H54 (cell line): ENCODE results near the gene NEGR1.

Experiments
- DNase-seq: peaks from one replicate; pipeline ENCODE4 v3.0.0; 2011; ENCODE audit warnings: low spot score, mixed read lengths; ENCODE audit not compliant: insufficient read length
- FAIRE-seq: peaks from 3 replicates; lab custom pipeline; 2011; peaks lifted over from hg19 to GRCh38; lab: Jason Lieb, UNC
- POLR2A ChIP-seq: IDR thresholded peaks from 2 replicates; pipeline ENCODE4 v1.6.1; 2011; ENCODE audit warnings: low read depth, mild to moderate bottlenecking, low read length

NEGR1 gene

DNA sequence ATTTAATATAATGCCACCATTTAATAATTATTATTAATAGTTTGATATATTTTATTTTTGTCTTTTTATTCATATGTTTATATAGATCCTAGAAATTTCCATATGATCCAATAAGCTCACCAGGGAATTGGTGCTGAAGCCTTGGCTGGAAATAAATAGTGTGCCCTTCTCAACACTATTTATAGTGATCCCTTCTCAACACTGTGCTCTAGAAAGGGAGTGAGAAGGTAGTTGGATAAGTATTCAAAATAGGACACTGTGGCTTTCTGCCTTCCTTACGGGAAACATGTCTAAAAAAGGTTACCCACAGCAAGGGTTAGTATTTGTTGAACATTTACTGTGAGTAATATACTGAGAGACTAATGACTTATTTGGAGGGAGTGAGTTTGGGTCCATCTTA is 496.1 kb downstream of the NEGR1 start:
- no peak for DNase-seq
- no peak for TF ChIP-seq POLR2A
- no peak for FAIRE-seq

DNA sequence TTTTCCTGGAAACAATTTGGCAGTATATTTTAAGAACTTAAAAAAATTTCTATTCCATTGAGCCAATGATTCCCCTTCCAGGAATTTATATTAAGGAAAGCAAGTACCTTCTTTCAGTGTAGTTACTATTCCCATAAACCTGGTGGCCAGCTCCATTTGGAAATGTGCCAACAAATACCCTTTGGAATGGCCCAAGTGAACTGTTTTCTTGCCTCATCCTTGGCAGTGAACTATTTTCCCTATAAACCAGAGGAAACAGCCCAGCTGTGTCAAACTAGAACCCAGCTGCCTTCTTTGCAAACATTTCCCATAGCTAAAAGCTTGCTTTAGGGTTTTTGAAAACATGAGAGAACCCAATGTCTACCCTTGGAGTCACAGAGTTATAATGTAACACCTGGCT is 496.9 kb downstream of the NEGR1 start:
- FAIRE-seq (no peak), DNase-seq (no peak)
- no peak for TF ChIP-seq POLR2A

DNA sequence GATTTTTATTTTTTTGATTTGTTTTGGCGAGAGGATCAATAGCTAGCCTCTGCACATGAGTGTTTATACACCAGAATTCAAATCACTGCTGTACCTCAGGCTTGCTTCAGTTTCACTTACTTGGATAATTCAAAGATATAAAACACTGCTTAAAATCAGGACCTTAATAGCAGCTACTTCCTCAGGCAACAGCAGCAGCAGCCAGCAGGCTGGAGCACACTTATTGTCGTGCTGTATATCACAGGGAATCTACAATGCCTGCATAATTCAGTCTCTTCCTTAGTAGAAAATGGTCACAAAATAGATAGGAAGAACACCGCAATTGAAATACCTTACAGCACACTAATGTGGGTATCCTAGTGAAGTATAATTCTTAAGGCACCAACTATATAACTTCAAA is 497.3 kb downstream of the NEGR1 start:
- FAIRE-seq (no peak), DNase-seq (no peak)
- no peak for TF ChIP-seq POLR2A

DNA sequence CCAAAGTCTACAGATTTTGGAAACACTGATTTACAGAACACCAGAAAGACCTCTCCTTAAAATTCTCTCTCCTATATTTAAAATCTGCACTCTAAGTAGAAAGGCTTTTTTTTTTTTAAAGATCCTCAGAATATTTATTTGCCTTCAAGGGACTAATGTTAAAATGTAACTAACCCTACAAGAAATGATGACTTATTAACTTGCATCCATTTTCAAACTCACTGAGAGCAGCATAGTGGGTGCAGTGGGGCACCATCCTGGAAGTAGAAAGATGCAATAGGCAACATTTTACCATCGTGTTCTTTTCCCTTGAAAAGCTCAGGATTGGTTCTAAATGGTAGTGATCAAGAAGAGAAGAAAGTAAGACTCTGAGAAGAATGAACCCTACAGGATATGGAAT is 498.1 kb downstream of the NEGR1 start:
- FAIRE-seq (no peak), DNase-seq (no peak)
- no peak for TF ChIP-seq POLR2A

DNA sequence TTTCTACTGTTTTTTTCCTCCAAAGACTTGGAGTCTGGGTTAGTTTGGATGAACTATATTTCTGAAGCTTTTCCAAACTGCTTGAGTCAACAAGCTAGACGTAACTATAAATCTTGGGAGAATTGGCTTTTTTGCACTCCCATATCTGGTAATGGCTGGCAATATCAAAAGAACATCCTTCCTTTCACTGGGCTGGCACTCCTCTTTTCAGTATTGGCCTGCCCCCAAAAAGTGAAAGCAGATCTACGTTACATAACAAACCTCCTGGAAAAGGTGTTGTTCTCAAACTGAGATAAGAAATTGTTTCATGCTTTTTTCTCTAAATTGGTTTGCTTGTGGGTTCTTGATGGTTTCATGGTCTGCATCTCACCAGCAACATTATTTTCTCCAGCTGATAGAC is 499.3 kb downstream of the NEGR1 start:
- no peak for FAIRE-seq
- TF ChIP-seq POLR2A, result no peak
- DNase-seq, result no peak

DNA sequence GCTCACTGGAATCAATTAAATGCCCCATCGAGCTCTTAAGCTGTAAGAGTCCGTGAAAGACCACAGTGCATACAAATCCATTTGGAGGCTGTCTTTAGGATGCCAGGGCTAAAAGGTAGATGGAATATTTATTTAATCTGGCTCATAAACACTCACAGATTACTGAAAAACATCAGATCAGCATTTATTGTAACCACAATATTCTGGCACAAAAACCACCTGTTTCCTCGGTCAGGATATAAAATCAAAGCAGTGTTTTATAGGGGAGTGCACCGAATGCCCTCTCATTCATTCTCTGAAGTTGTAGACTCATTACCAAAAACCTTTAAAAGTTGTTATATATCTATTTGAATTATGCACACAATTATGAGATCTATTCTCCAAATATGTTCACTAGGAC is 500.9 kb downstream of the NEGR1 start:
- FAIRE-seq (no peak), DNase-seq (no peak)
- no peak for TF ChIP-seq POLR2A

DNA sequence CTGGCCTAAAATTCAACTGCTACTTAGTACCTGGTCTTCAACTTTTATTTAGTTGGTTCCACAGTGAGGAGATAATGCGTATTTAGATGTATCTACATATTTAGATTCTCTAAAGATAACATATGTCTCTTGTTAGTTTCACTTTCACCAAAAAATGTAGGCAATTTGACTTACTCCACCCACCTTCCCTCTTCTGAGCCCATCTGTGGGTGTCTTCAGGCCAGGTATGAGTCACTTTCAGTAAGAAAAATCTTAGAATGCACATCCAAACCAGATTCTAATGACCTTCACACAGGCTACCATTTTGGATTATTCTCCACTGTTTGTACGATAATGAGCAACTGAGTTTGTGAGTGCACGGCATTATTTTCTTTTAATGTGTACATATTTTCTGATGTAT is 501.7 kb downstream of the NEGR1 start:
- no peak for TF ChIP-seq POLR2A
- FAIRE-seq, result peak; percentile 6
- no peak for DNase-seq

DNA sequence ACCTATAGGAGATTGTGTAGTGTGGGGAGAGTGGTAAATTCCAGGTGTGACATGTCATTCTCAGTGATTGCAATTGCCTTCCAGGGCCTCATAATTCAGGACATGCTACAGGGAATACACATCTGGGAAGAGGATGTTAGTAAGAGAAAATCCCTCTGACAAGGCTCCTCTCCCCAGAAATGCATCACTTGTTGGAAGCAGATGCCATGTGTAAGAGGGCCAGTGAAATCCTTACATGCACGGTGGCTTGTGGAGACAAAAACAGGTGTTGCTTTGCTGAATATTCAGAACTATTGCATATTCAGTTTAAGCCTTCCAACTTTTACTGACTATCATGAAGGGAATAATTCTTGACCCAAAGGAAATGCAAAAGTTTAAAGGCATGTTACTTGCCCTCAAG is 503.4 kb downstream of the NEGR1 start:
- no peak for TF ChIP-seq POLR2A
- DNase-seq (no peak), FAIRE-seq (no peak)

DNA sequence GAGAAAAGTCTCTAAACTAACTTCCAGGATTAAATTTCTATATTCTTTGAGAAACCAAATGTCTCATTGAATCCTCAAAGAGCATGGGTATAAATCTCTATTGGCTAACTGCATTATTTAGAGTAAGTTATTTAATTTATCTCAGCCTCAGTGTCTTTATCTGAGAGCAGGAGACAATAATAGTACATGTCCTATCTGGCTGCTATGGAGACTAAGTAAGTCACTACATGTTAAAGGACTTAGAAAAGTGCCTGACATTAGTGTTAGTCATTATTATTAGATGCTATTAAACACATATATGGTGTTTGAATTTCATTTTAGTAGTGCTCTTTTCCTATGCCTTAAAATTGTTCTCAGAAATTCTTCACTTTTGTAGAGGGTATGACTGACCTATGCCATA is 505.2 kb downstream of the NEGR1 start:
- DNase-seq (no peak), FAIRE-seq (no peak)
- no peak for TF ChIP-seq POLR2A

DNA sequence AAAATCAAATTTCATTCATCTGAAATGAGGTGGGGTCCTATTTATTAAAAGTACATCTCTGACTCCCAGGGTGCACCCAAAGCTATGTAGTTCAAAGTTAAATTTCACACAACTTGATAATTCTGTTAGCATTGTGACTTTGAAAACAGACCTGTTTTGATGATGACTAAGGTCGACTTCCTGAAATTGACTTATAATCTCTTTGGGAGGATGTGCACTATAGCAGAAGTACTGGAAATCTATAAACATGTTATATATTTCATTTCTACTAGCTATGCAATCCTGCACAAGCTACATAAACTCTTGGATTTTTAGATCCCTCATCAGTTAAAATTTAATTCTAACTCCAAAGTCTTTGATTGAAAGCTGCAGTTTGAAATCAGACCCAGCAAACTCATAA is 507.6 kb downstream of the NEGR1 start:
- no peak for TF ChIP-seq POLR2A
- FAIRE-seq (no peak), DNase-seq (no peak)

DNA sequence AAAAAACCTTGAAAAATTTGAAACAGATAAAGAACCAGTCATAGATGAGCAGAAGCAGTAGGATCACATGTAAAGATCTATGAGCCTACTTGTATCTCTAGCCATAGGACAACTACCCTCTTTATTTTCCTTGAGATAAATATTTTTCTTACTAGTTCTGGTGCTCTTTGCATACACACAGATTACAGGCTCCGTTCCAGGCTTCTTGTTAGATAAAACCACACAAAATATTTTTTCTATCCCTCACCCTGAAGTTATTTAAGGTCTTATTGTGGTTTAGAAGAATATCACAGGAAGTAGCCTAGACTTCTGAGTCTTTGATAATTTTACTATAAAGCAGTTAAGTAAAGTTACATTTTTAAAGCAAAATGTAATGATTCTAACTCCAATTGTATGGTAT is 512.2 kb downstream of the NEGR1 start:
- DNase-seq (no peak), FAIRE-seq (no peak)
- TF ChIP-seq POLR2A, result no peak

DNA sequence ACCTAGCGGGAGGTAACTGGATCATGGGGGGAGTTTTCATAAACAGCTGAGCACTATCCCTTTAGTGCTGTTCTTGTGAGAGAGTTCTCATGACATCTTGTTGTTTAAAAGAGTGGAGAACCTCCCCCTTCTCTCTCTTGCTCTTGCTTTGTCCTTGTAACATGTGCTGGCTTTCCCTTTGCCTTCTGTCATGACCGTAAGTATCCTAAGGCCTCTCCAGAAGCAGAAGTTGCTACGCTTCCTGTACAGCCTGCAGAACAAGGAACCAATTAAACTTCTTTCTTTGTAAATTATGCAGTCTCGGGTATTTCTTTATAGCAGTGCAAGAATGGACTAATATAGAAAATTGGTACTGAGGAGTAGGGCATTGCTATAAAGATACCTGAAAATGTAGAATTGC is 515.6 kb downstream of the NEGR1 start:
- TF ChIP-seq POLR2A, result no peak
- FAIRE-seq (no peak), DNase-seq (no peak)

DNA sequence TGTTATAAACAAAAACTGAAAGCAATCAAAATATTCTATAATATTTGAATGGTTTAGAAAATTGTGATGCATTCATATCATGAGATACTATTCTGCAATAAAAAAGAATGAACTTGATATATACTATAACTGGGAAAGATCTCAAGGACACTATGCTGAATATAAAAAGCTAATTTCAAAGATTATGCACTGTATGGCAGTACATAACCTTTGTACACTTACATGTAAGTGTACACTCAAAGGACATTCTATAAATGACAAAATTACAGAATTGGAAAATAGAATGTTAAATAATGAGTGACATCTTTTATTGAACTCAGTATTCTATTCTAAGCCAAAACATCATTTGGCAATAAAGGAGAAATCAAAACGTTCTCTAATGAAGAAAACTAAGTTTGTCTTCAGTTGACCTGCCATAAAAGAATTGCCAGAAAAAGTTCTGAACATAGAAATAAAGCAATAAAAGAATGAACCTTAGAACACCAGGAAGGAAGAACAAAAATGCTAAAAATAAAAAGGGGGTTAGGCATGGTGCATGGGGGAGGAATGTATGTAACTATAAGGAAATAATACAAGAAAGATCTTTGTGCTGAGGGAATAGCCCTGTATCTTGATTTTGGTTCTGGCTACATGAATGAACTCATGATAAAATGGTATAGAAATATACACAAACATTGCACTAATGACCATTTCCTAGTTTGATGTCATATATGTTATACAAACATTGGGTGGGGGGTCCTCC is 519.7 kb downstream of the NEGR1 start:
- no peak for TF ChIP-seq POLR2A
- DNase-seq (no peak), FAIRE-seq (no peak)

DNA sequence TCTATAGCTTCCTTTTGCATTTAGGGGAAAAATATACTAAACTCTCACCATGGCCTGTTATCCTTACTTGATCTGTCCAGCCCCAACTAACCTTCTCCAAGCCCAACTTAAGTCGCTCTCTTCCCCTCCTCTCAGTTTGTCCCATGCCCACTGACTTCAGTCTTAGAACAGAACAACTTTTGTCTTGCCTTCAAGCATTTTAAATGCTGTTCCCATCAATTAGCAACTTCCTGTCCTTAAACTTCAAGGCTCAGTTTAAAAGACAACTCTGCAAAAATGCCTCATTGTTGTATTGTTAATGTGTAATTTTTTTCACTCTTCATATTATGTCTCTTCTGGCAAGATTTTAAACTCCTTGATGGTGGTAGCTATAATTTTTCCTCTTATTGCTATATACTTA is 526.9 kb downstream of the NEGR1 start:
- no peak for TF ChIP-seq POLR2A
- FAIRE-seq (no peak), DNase-seq (no peak)

DNA sequence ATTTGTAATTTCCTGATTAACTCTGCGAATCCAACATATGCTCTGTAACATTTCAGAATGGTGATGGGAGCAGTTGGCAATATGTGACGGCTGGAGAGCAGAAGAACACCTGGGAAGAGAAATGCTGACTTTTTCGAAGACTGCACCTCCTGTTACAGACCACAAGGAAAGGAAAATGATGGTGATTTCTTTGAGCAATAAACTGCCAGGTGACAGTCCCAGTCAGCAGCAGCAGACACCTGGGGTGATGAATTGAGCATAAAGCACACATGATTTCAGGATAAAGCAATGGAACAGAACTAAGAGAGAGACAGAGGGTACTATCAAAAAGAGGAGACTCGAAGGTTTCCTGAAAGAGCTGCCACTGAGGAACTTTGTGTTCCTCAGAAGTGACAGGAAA is 528.6 kb downstream of the NEGR1 start:
- FAIRE-seq, result no peak
- DNase-seq, result no peak
- no peak for TF ChIP-seq POLR2A
